H1 (cell line): ENCODE results near the gene PLA2G4A. TPM values are rescaled to one million over a fixed set of nuclear protein-coding genes. Genes with fewer than 3 reads are reported as not detected.

ENCODE experiments used
- CTCF ChIA-PET: fragments of 300-600 bp; sonication (Branson Sonifier 250); formaldehyde crosslinking; loops from one replicate; lab custom pipeline; 2021; ENCODE audit not compliant: partially characterized antibody; lab: Charles Lee
- POLR2A ChIA-PET: fragments of 300-600 bp; sonication (Branson Sonifier 250); formaldehyde crosslinking; loops from one replicate; lab custom pipeline; 2021; ENCODE audit warnings: inconsistent platforms; ENCODE audit not compliant: partially characterized antibody; lab: Charles Lee
- DNase-seq, 2 experiments: peaks; one replicate each; pipeline versions ENCODE4 v3.0.0 to v3.0.0-alpha.2; 2010 to 2022; ENCODE audit warnings: low spot score in 2 of 2, low read depth in 1 of 2, mixed read lengths in 1 of 2
- FAIRE-seq: peaks from 2 replicates; lab custom pipeline; 2011; peaks lifted over from hg19 to GRCh38; lab: Jason Lieb, UNC
- H2AFZ ChIP-seq: 2 replicates; pipeline ENCODE4 v1.8.1; 2012; ENCODE audit warnings: low read length, inconsistent platforms
- H2AK5ac ChIP-seq: 2 replicates; pipeline ENCODE4 v1.6.1; 2013; ENCODE audit warnings: low read depth, low read length
- H2BK120ac ChIP-seq: replicated peaks from 2 replicates; pipeline ENCODE3; 2013; ENCODE audit warnings: low read depth, low read length, inconsistent platforms
- H2BK12ac ChIP-seq: 2 replicates; pipeline ENCODE4 v1.6.1; 2013; ENCODE audit warnings: low read depth, low read length
- H2BK15ac ChIP-seq: 2 replicates; pipeline ENCODE4 v1.6.1; 2013; ENCODE audit warnings: low read length
- H2BK20ac ChIP-seq: 2 replicates; pipeline ENCODE4 v1.6.1; 2013; ENCODE audit warnings: low read length
- H2BK5ac ChIP-seq: 2 replicates; pipeline ENCODE4 v1.6.1; 2013; ENCODE audit warnings: low read depth, low read length
- H3K14ac ChIP-seq: 2 replicates; pipeline ENCODE4 v1.6.1; 2013; ENCODE audit warnings: inconsistent platforms; ENCODE audit not compliant: insufficient read length
- H3K18ac ChIP-seq: 2 replicates; pipeline ENCODE4 v1.6.1; 2013; ENCODE audit warnings: low read length; ENCODE audit errors: extremely low read depth
- H3K23ac ChIP-seq: 2 replicates; pipeline ENCODE4 v1.6.1; 2013; ENCODE audit warnings: inconsistent platforms; ENCODE audit not compliant: insufficient read length
- H3K23me2 ChIP-seq: 2 replicates; pipeline ENCODE4 v1.6.1; 2013; ENCODE audit warnings: low read depth, low read length
- H3K27ac ChIP-seq: 2 replicates; pipeline ENCODE4 v1.6.1; 2011; ENCODE audit warnings: low read depth, low read length, inconsistent platforms
- H3K27me3 ChIP-seq, 4 experiments: replicated peaks in 1 of 4; 1 replicate in 1 of 4; 2 replicates in 3 of 4; pipeline versions ENCODE4 v1.6.1 to v1.8.1; 2011 to 2013; ENCODE audit warnings: low read length in 3 of 4, mild to moderate bottlenecking in 3 of 4, inconsistent platforms in 2 of 4, mixed read lengths in 2 of 4, moderate library complexity in 1 of 4; ENCODE audit not compliant: control insufficient read depth in 3 of 4, insufficient read depth in 3 of 4; ENCODE audit errors: extremely low read depth in 1 of 4
- H3K36me3 ChIP-seq, 4 experiments: 2 replicates each; pipeline versions ENCODE4 v1.6.1 to v1.8.1; 2011 to 2013; ENCODE audit warnings: mild to moderate bottlenecking in 4 of 4, low read length in 3 of 4, moderate library complexity in 2 of 4, control low read depth in 1 of 4, inconsistent platforms in 1 of 4; ENCODE audit not compliant: insufficient read depth in 4 of 4, control insufficient read depth in 2 of 4
- H3K4ac ChIP-seq: replicated peaks from 2 replicates; pipeline ENCODE3; 2013; ENCODE audit warnings: low read length, low read depth, mixed read lengths, inconsistent platforms; ENCODE audit not compliant: insufficient read length
- H3K4me1 ChIP-seq, 4 experiments: replicated peaks in 1 of 4; 1 replicate in 1 of 4; 2 replicates in 3 of 4; pipeline versions ENCODE4 v1.6.1 to v1.8.1; 2011 to 2013; ENCODE audit warnings: low read length in 3 of 4, inconsistent platforms in 2 of 4, mixed read lengths in 1 of 4; ENCODE audit not compliant: insufficient read depth in 4 of 4, control insufficient read depth in 3 of 4
- H3K4me2 ChIP-seq, 2 experiments: 2 replicates each; pipeline versions ENCODE4 v1.6.1 to v1.8.1; 2011 to 2013; ENCODE audit warnings: low read depth in 2 of 2, low read length in 2 of 2, control low read depth in 1 of 2, inconsistent platforms in 1 of 2, mild to moderate bottlenecking in 1 of 2; ENCODE audit not compliant: insufficient read depth in 1 of 2
- H3K4me3 ChIP-seq, 4 experiments: fragments of 200-600, 300-600 bp in 1 of 4; sonication (generic), shearing (Covaris generic), sonication (Bioruptor Twin) in 1 of 4; 2 replicates each; pipeline versions ENCODE4 v1.5.1 to v1.8.1; 2011 to 2016; ENCODE audit warnings: low read length in 4 of 4, low read depth in 3 of 4, control low read depth in 2 of 4, inconsistent platforms in 2 of 4, mild to moderate bottlenecking in 2 of 4, mixed read lengths in 1 of 4, moderate library complexity in 1 of 4; ENCODE audit not compliant: insufficient read depth in 2 of 4; ENCODE audit errors: extremely low read depth in 1 of 4
- H3K56ac ChIP-seq: replicated peaks from 2 replicates; pipeline ENCODE3; 2013; ENCODE audit warnings: low read depth, mild to moderate bottlenecking, mixed read lengths, low read length, inconsistent platforms; ENCODE audit not compliant: insufficient read length
- H3K79me1 ChIP-seq: 2 replicates; pipeline ENCODE4 v1.6.1; 2013; ENCODE audit warnings: low read depth, low read length, control low read depth
- H3K79me2 ChIP-seq, 2 experiments: 2 replicates each; pipeline versions ENCODE4 v1.6.1 to v1.8.1; 2012 to 2013; ENCODE audit warnings: low read length in 2 of 2, mild to moderate bottlenecking in 2 of 2, inconsistent platforms in 1 of 2; ENCODE audit not compliant: insufficient read depth in 2 of 2, control insufficient read depth in 1 of 2
- H3K9ac ChIP-seq, 4 experiments: replicated peaks in 1 of 4; 1 replicate in 1 of 4; 2 replicates in 3 of 4; pipeline versions ENCODE4 v1.6.1 to v1.8.1; 2011 to 2013; ENCODE audit warnings: low read depth in 3 of 4, low read length in 3 of 4, control low read depth in 2 of 4, mild to moderate bottlenecking in 2 of 4, moderate library complexity in 2 of 4, inconsistent platforms in 1 of 4; ENCODE audit errors: extremely low read depth in 1 of 4
- H3K9me3 ChIP-seq, 2 experiments: 2 replicates each; pipeline versions ENCODE4 v1.6.1 to v1.8.1; 2012 to 2013; ENCODE audit warnings: mild to moderate bottlenecking in 2 of 2, moderate library complexity in 2 of 2, control low read depth in 1 of 2, inconsistent platforms in 1 of 2, low read depth in 1 of 2, low read length in 1 of 2, mixed read lengths in 1 of 2; ENCODE audit not compliant: insufficient read depth in 2 of 2
- H4K20me1 ChIP-seq, 2 experiments: replicated peaks in 1 of 2; 2 replicates each; pipeline versions ENCODE3 to v1.8.1; 2011 to 2013; ENCODE audit warnings: inconsistent platforms in 2 of 2, low read length in 2 of 2, mild to moderate bottlenecking in 1 of 2; ENCODE audit not compliant: insufficient read depth in 2 of 2, control insufficient read depth in 1 of 2
- H4K5ac ChIP-seq: 2 replicates; pipeline ENCODE4 v1.6.1; 2013; ENCODE audit warnings: low read length, low read depth, mixed read lengths, inconsistent platforms; ENCODE audit not compliant: insufficient read length
- H4K8ac ChIP-seq: 2 replicates; pipeline ENCODE4 v1.8.0; 2013; ENCODE audit warnings: mild to moderate bottlenecking, moderate library complexity, low read length, inconsistent platforms; ENCODE audit not compliant: insufficient read depth; ENCODE audit errors: extremely low read depth
- H4K91ac ChIP-seq: replicated peaks from 2 replicates; pipeline ENCODE3; 2013; ENCODE audit warnings: low read length, mixed read lengths, inconsistent platforms; ENCODE audit not compliant: insufficient read length
- CEBPB ChIP-seq: IDR thresholded peaks from 2 replicates; pipeline ENCODE4 v1.6.1; 2012; ENCODE audit warnings: low read depth, low read length
- CREB1 ChIP-seq: IDR thresholded peaks from 2 replicates; pipeline ENCODE4 v1.6.1; 2012; ENCODE audit warnings: inconsistent platforms
- FOSL1 ChIP-seq: IDR thresholded peaks from 2 replicates; pipeline ENCODE4 v1.6.1; 2011; ENCODE audit warnings: mild to moderate bottlenecking, low read depth, low read length, moderate library complexity; ENCODE audit not compliant: insufficient read depth
- GTF2F1 ChIP-seq: IDR thresholded peaks from 2 replicates; pipeline ENCODE4 v1.6.1; 2012; ENCODE audit warnings: low read depth, low read length, improper control_type of control experiment, borderline replicate concordance
- HDAC2 ChIP-seq, 2 experiments: fragments of 300-600 bp in 1 of 2; sonication (generic) in 1 of 2; IDR thresholded peaks; 2 replicates each; pipeline ENCODE4 v1.6.1; 2011 to 2012; ENCODE audit warnings: low read depth in 2 of 2, low read length in 2 of 2, mild to moderate bottlenecking in 2 of 2, moderate library complexity in 2 of 2, borderline replicate concordance in 1 of 2, inconsistent platforms in 1 of 2
- HDAC6 ChIP-seq: IDR thresholded peaks from one replicate; pipeline ENCODE4 v1.7.1; 2012; ENCODE audit warnings: low read depth, mild to moderate bottlenecking, inconsistent platforms, low read length, moderate library complexity
- JUND ChIP-seq: IDR thresholded peaks from 2 replicates; pipeline ENCODE4 v1.6.1; 2011; ENCODE audit warnings: mild to moderate bottlenecking, improper control_type of control experiment, low read length
- MAX ChIP-seq: IDR thresholded peaks from 2 replicates; pipeline ENCODE4 v1.6.1; 2012; ENCODE audit warnings: inconsistent platforms
- POLR2AphosphoS5 ChIP-seq: IDR thresholded peaks from 2 replicates; pipeline ENCODE4 v1.6.1; 2011; ENCODE audit warnings: low read depth, low read length
- RAD21 ChIP-seq, 2 experiments: IDR thresholded peaks in 1 of 2; conservative IDR thresholded peaks in 1 of 2; 2 replicates each; pipeline ENCODE4 v1.6.1; 2011; ENCODE audit warnings: low read depth in 2 of 2, low read length in 2 of 2, improper control_type of control experiment in 1 of 2, inconsistent platforms in 1 of 2, mild to moderate bottlenecking in 1 of 2, moderate library complexity in 1 of 2
- SIX5 ChIP-seq: IDR thresholded peaks from 2 replicates; pipeline ENCODE4 v1.6.1; 2011; ENCODE audit warnings: mild to moderate bottlenecking, low read depth, low read length
- TAF1 ChIP-seq: IDR thresholded peaks from 2 replicates; pipeline ENCODE4 v1.6.1; 2011; ENCODE audit warnings: mild to moderate bottlenecking, low read depth, low read length
- TCF12 ChIP-seq: IDR thresholded peaks from 2 replicates; pipeline ENCODE4 v1.6.1; 2011; ENCODE audit warnings: low read depth, mild to moderate bottlenecking, low read length
- WGBS, 2 experiments: shearing (Covaris generic) in 1 of 2; methylation state at CpG; one replicate each; pipeline versions ENCODE4 v1.1.6 to v1.1.7; 2013 to 2015; ENCODE audit warnings: low lambda C conversion rate in 2 of 2, mixed read lengths in 2 of 2, inconsistent platforms in 1 of 2, low coverage in 1 of 2, missing lambda C conversion rate in 1 of 2; ENCODE audit not compliant: insufficient replicate concordance in 2 of 2, insufficient coverage in 1 of 2, insufficient read length in 1 of 2; ENCODE audit errors: extremely low coverage in 1 of 2, missing lambda C conversion rate in 1 of 2; 5-methylcytosine and 5-hydroxymethylcytosine counted together
- polyA plus RNA-seq, 7 experiments: library from polyadenylated mRNA; depleted of rRNA in 3 of 7; stranded (reverse) in 5 of 7; unstranded in 2 of 7; fragments of >200 nt in 5 of 7; fragments of 200-250 nt in 2 of 7; gene quantifications; 1 replicate in 5 of 7; 2 replicates in 1 of 7; 4 replicates in 1 of 7; pipeline versions ENCODE4 v1.2.1 to v1.2.3, GENCODE V29; 2011 to 2013; ENCODE audit warnings: missing spikeins in 2 of 7, mixed read lengths in 2 of 7
- total RNA-seq: library from RNA; stranded (reverse); fragmentation: NEBNext Ultra II Directional; extraction: Animal tissue kit (Norgen Biotek cat#: 25700); gene quantifications from 2 replicates; pipeline ENCODE4 v1.2.1, GENCODE V29; 2021

PLA2G4A gene
- total and polyA plus RNA-seq, 2 of the 8 experiments (the other 6 are each of a cell fraction or from before 2014, with no cell fraction given), result 0.63 to 1.4 TPM

GRCh38 chr1:186798960-186799688, 29.6 kb upstream of the PLA2G4A start:
- no peak overlapping the region for H3K4me3 ChIP-seq
- POLR2A ChIA-PET, result no interaction called here
- no peak for TF ChIP-seq TAF1
- no peak for TF ChIP-seq FOSL1
- no peak for TF ChIP-seq CEBPB
- TF ChIP-seq HDAC6, result no peak
- TF ChIP-seq HDAC2 (IDR thresholded peaks at IDR 0.05; ENCODE audit: borderline replicate concordance in 1 of 2, low read depth in 2 of 2, low read length in 2 of 2), result no peak
- TF ChIP-seq POLR2AphosphoS5, result no peak
- TF ChIP-seq JUND, result no peak
- TF ChIP-seq TCF12, result no peak
- no peak for TF ChIP-seq RAD21 (IDR thresholded peaks at IDR 0.05 in 1 of 2, conservative IDR thresholded peaks at IDR 0.05 in 1 of 2; ENCODE audit: low read depth in 2 of 2, low read length in 2 of 2)
- no peak for TF ChIP-seq MAX
- TF ChIP-seq SIX5, result no peak
- TF ChIP-seq GTF2F1, result no peak
- TF ChIP-seq CREB1, result no peak

More at GRCh38 chr1:186798960-186799688, 29.6 kb upstream of the PLA2G4A start:
- no peaks in the 10 kb centered on the region for H3K79me1 ChIP-seq
- CTCF ChIA-PET, result interaction anchor here (0.6 to 1.2 kb wide), 7 partner anchors 9 to 390 kb away, joined by 3 read pairs; no protein-coding TSS in a partner anchor
- no peak overlapping the region for H2BK12ac ChIP-seq
- H4K91ac ChIP-seq, result no peak overlapping the region
- no peak overlapping the region for H2AK5ac ChIP-seq
- H2BK5ac ChIP-seq, result no peak overlapping the region
- H3K23me2 ChIP-seq, result no peaks in the 10 kb centered on the region; the same call in 1 of the 2 replicates
- no peaks in the 10 kb centered on the region for H3K9me3 ChIP-seq
- no peaks in the 10 kb centered on the region for H3K36me3 ChIP-seq
- H3K79me2 ChIP-seq, result no peaks in the 10 kb centered on the region
- no peak overlapping the region for H4K5ac ChIP-seq
- H3K4me1 ChIP-seq, result no peaks in the 10 kb centered on the region
- no peak overlapping the region for H3K23ac ChIP-seq
- H3K27me3 ChIP-seq, result no peaks in the 10 kb centered on the region
- no peak overlapping the region for H3K27ac ChIP-seq
- H3K4ac ChIP-seq, result no peak overlapping the region
- H4K20me1 ChIP-seq, result no peaks in the 10 kb centered on the region
- no peak overlapping the region for H4K8ac ChIP-seq
- no peak for FAIRE-seq
- no peak overlapping the region for H3K56ac ChIP-seq
- no peak overlapping the region for H2BK120ac ChIP-seq
- no peak overlapping the region for H2BK20ac ChIP-seq
- DNase-seq, result no peak
- no peak overlapping the region for H2AFZ ChIP-seq
- H3K9ac ChIP-seq, result no peak overlapping the region
- no peak overlapping the region for H2BK15ac ChIP-seq
- no peak overlapping the region for H3K4me2 ChIP-seq
- H3K18ac ChIP-seq, result no peak overlapping the region
- 91% methylated on average over 4 of the region's 4 CpGs; no CpG with 5 or more reads in 1 of the 2 experiments for WGBS, 2 experiments
- H3K14ac ChIP-seq, result no peak overlapping the region
